ENCODE data around the gene FUT2. TPM values are rescaled to one million over a fixed set of nuclear protein-coding genes. Genes with fewer than 3 reads are reported as not detected.
"Not testable (repeated sequence)": the region's sequence is repeated elsewhere in the genome, so short reads cannot be mapped to it uniquely, and the experiment has no call there.

The FUT2 gene
- total RNA-seq (not detected), polyA plus RNA-seq (0.09 TPM)
- long read RNA-seq, donor 1, result 0 reads
- long read RNA-seq, donor 2, result 0 reads
- long read RNA-seq, donor 3, result 0 reads
- long read RNA-seq, donor 4, result 0 reads

DNA sequence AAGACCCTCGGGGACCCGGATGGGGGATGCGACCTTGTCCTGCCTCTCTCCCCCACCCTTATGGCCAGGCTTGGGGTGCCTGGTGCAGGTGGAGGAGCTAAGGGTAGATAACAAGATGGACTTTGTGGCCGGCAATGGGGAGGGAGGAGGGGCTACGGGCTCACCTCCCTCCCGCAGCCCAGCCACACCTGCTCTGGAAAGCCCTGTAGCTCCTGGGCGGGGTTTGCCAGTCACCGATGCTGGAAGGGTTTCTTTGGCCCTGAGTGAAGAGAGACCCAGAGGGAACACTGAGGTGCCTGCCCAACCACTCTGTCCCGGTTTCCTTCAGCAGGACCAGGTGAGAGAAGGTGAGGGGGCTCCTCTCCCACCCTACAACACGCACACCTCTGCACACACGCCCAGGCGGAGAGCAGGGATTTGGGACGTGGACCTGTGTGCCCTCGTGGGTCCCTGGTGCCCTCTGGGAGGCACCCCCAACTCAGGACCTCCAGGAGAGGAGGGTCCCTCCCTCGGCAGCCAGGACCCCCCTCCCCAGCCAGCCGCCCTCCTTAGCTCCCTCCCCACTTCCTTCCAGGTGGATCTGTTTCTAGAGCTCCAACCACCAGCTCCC is at the start of gene FUT2:
TSS of gene FUT2 (plus strand) at position 229 of the 610 bp plus-strand sequence. CDS start 6,986 bp downstream, outside the sequence.
- 41% methylated on average over 16 of the region's 16 CpGs for WGBS
- peak; percentile 10 to 43 for ATAC-seq
- peak within 1 kb of the TSS; percentile 32 for H3K4me3 ChIP-seq (ENCODE audit: low read length)
- H3K27ac ChIP-seq (ENCODE audit: low read length), result peak within 1 kb of the TSS; percentile 2
- H3K27me3 ChIP-seq (ENCODE audit: control insufficient read depth, insufficient read depth), result no peaks in the 10 kb centered on the region
- no peaks in the 10 kb centered on the region for H3K4me1 ChIP-seq (ENCODE audit: control insufficient read depth, insufficient read depth, low read length)
- no peak for DNase-seq
- intact Hi-C loops (cut with DNase I), result no loop called here
- H3K9me3 ChIP-seq (ENCODE audit: control insufficient read depth, low read length), result no peaks in the 10 kb centered on the region

DNA sequence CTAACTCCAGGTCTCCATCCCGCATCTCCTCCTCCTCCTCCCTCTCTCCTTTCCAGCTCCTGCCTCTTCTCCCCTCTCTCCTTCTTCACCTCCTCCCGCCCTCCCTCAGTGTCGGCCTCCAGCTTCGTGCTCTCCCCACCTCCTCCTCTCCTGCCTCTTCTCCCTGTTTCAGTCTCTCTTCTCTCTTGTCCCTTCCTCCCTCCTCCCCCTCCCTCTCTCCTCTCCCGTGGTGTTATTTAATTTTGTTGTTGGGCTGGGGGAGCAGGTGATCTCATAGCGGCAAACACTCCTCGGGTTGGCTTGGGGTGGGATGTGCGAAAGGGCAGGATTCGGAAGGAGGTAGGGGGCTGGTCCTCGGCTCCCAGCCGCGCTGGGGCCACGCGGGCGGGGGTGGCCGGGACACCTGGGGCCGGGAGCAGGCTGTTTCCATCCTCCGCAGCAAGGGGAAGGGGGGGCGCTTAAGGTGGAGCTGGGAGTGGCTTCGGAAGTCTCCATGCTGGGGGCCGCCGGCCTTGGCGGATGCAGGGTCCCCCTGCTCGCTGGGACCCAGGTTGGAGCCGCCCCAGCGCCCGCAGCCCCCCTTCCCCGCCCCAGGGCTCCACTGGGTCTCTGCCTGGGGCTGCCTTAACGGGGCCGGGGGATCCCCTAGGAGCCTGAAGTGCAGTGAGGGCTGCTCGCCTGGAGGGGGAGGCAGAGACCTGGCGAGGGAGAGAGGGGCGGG is 49.6 kb upstream of the FUT2 start, which contains the start of gene CA11:
TSS of gene CA11 (minus strand) at position 187 of the 721 bp plus-strand sequence. CDS start 555 bp downstream, outside the sequence.
- ATAC-seq (peak; percentile 92 to 93), DNase-seq (peak; percentile 89 to 96 (median 96))
- Histone ChIP-seq H3K4me3 (ENCODE audit: low read length) (peak within 1 kb of the TSS; percentile 63), H3K4me1 (ENCODE audit: control insufficient read depth, insufficient read depth, low read length) (no peaks in the 10 kb centered on the region), H3K27ac (ENCODE audit: low read length) (peak within 1 kb of the TSS; percentile 63), H3K9me3 (ENCODE audit: control insufficient read depth, low read length) (no peaks in the 10 kb centered on the region), H3K27me3 (ENCODE audit: control insufficient read depth, insufficient read depth) (no peaks in the 10 kb centered on the region)
- 1% methylated on average over 33 of the region's 33 CpGs for WGBS
- intact Hi-C loops (cut with DNase I), result loop anchor here in 3 of 4 donors (5.0 to 10.0 kb wide), 2 partner anchors 189 to 191 kb away; partner anchors contain the start of gene HSD17B14 (in 3 of the 3)

DNA sequence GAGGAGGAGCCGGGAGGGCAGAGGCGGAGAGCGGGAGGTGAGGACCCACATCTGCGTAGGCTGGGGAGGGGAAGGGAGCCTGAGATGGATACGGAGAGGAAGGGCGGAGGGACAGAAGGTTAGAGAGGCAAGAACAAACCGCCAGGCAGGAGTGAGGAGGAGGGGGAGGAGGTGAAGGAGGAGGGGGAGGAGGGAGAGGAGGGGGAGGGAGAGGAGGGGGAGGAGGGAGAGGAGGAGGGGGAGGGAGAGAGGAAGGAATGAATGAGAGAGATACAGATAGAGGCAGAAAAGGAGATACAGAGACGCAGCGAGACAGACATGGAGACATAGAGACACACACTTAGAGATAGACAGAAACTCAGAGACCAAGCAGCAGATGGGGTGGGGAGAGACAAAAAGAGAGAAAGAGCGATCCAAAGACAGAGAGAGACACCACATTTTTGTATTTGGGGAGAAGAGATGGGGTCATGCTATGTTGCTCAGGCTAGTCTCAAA is 49.0 kb upstream of the FUT2 start:
- peak overlapping the region; percentile 63 for H3K4me3 ChIP-seq (ENCODE audit: low read length)
- no peaks in the 10 kb centered on the region for H3K9me3 ChIP-seq (ENCODE audit: control insufficient read depth, low read length)
- WGBS, result 12% methylated on average over 8 of the region's 10 CpGs
- H3K27ac ChIP-seq (ENCODE audit: low read length), result no peak overlapping the region
- H3K4me1 ChIP-seq (ENCODE audit: control insufficient read depth, insufficient read depth, low read length), result no peaks in the 10 kb centered on the region
- intact Hi-C loops (cut with DNase I), result loop anchor here in 3 of 4 donors (5.0 to 10.0 kb wide), 2 partner anchors 188 to 191 kb away; partner anchors contain the start of gene HSD17B14 (in 3 of the 3)
- no peak for ATAC-seq
- DNase-seq, result no peak
- no peaks in the 10 kb centered on the region for H3K27me3 ChIP-seq (ENCODE audit: control insufficient read depth, insufficient read depth)

GRCh38 chr19:48648134-48648533 is 47.6 kb upstream of the FUT2 start:
- WGBS, result 62% methylated on average over 2 of the region's 2 CpGs
- intact Hi-C loops (cut with DNase I), result loop anchor here in 3 of 4 donors (5.0 to 10.0 kb wide), 2 partner anchors 187 to 189 kb away; partner anchors contain the start of gene HSD17B14 (in 3 of the 3)

DNA sequence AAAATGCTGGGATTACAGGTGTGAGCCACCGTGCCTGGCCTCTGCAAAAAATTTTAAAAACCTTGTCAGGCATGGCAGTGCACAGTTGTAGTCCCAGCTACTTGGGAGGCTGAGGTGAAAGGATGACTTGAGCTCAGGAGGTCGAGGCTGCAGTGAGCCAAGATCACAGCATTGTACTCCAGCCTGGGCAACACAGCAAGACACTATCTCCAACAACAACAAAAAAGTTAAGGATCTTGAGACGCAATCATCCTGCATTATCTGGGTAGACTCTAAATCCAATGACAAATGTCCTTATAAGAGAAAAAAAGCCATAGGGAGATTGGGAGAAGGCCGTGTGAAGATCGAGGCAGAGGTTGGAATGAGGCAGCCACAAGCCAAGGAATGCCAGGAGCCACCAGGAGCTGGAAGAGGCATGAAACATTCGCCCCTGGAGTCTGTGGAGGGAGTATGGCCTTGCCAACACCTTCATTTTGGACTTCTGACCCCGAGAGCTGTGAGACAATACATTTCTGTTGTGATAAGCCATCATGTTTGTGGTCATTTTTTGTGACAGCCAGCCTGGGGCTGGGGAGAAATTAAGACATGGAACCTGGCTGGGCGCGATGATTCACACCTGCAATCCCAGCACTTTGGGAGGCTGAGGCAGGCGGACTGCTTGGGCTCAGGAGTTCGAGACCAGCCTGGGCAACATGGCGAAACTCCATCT is 44.6 kb upstream of the FUT2 start:
- no peak for DNase-seq
- ATAC-seq, result no peak
- H3K4me3 ChIP-seq (ENCODE audit: low read length), result no peak overlapping the region
- H3K9me3 ChIP-seq (ENCODE audit: control insufficient read depth, low read length), result no peaks in the 10 kb centered on the region
- no peaks in the 10 kb centered on the region for H3K27me3 ChIP-seq (ENCODE audit: control insufficient read depth, insufficient read depth)
- intact Hi-C loops (cut with DNase I), result no loop called here
- no peaks in the 10 kb centered on the region for H3K4me1 ChIP-seq (ENCODE audit: control insufficient read depth, insufficient read depth, low read length)
- WGBS, result 90% methylated on average over 12 of the region's 12 CpGs
- H3K27ac ChIP-seq (ENCODE audit: low read length), result no peak overlapping the region

More at GRCh38 chr19:48648134-48648533, 47.6 kb upstream of the FUT2 start:
- Histone ChIP-seq H3K27me3 (ENCODE audit: control insufficient read depth, insufficient read depth) (no peaks in the 10 kb centered on the region), H3K27ac (ENCODE audit: low read length) (no peak overlapping the region), H3K4me1 (ENCODE audit: control insufficient read depth, insufficient read depth, low read length) (no peaks in the 10 kb centered on the region), H3K4me3 (ENCODE audit: low read length) (no peak overlapping the region), H3K9me3 (ENCODE audit: control insufficient read depth, low read length) (no peaks in the 10 kb centered on the region)
- ATAC-seq (no peak), DNase-seq (no peak)

GRCh38 chr19:48651683-48652048 is 44.1 kb upstream of the FUT2 start:
- DNase-seq (no peak), ATAC-seq (peak in 1 of 2 donors; percentile 24)
- H3K9me3 ChIP-seq (ENCODE audit: control insufficient read depth, low read length), result no peaks in the 10 kb centered on the region
- no peak overlapping the region for H3K4me3 ChIP-seq (ENCODE audit: low read length)
- no peak overlapping the region for H3K27ac ChIP-seq (ENCODE audit: low read length)
- no peaks in the 10 kb centered on the region for H3K27me3 ChIP-seq (ENCODE audit: control insufficient read depth, insufficient read depth)
- H3K4me1 ChIP-seq (ENCODE audit: control insufficient read depth, insufficient read depth, low read length), result no peaks in the 10 kb centered on the region
- intact Hi-C loops (cut with DNase I), result no loop called here
- WGBS, result 92% methylated on average over 5 of the region's 5 CpGs

GRCh38 chr19:48654299-48655059 is 41.3 kb upstream of the FUT2 start:
- 41% methylated on average over 11 of the region's 11 CpGs for WGBS
- Histone ChIP-seq H3K27me3 (ENCODE audit: control insufficient read depth, insufficient read depth) (no peaks in the 10 kb centered on the region), H3K4me3 (ENCODE audit: low read length) (no peak overlapping the region), H3K9me3 (ENCODE audit: control insufficient read depth, low read length) (no peaks in the 10 kb centered on the region), H3K4me1 (ENCODE audit: control insufficient read depth, insufficient read depth, low read length) (no peaks in the 10 kb centered on the region), H3K27ac (ENCODE audit: low read length) (no peak overlapping the region)
- DNase-seq (no peak), ATAC-seq (no peak)
- intact Hi-C loops (cut with DNase I), result no loop called here

- no peaks in the 10 kb centered on the region for H3K27me3 ChIP-seq (ENCODE audit: control insufficient read depth, insufficient read depth)
- H3K4me1 ChIP-seq (ENCODE audit: control insufficient read depth, insufficient read depth, low read length), result peaks cover 2% of the 10 kb centered on the region
- WGBS, result 47% methylated on average over 16 of the region's 16 CpGs
- ATAC-seq, result no peak
- no peak overlapping the region for H3K4me3 ChIP-seq (ENCODE audit: low read length)
- no peak overlapping the region for H3K27ac ChIP-seq (ENCODE audit: low read length)
- no peaks in the 10 kb centered on the region for H3K9me3 ChIP-seq (ENCODE audit: control insufficient read depth, low read length)
- no peak for DNase-seq
- intact Hi-C loops (cut with DNase I), result no loop called here
These were observed 38.8 kb upstream of the FUT2 start for GRCh38 chr19:48656840-48657474.

- 96% methylated on average over 5 of the region's 5 CpGs for WGBS
- H3K27ac ChIP-seq (ENCODE audit: low read length); H3K9me3 ChIP-seq (ENCODE audit: control insufficient read depth, low read length); H3K4me3 ChIP-seq (ENCODE audit: low read length); intact Hi-C loops (cut with DNase I); H3K27me3 ChIP-seq (ENCODE audit: control insufficient read depth, insufficient read depth); H3K4me1 ChIP-seq (ENCODE audit: control insufficient read depth, insufficient read depth, low read length); DNase-seq; ATAC-seq: not testable (repeated sequence)
These were observed 37.9 kb upstream of the FUT2 start for GRCh38 chr19:48657828-48658227.

- H3K4me1 ChIP-seq (ENCODE audit: control insufficient read depth, insufficient read depth, low read length), result peaks cover 2% of the 10 kb centered on the region
- intact Hi-C loops (cut with DNase I), result no loop called here
- H3K4me3 ChIP-seq (ENCODE audit: low read length), result no peak overlapping the region
- no peaks in the 10 kb centered on the region for H3K9me3 ChIP-seq (ENCODE audit: control insufficient read depth, low read length)
- ATAC-seq, result no peak
- 93% methylated on average over 6 of the region's 6 CpGs for WGBS
- no peaks in the 10 kb centered on the region for H3K27me3 ChIP-seq (ENCODE audit: control insufficient read depth, insufficient read depth)
- no peak overlapping the region for H3K27ac ChIP-seq (ENCODE audit: low read length)
- peak in 1 of 3 donors; percentile 6 for DNase-seq
These were observed 37.3 kb upstream of the FUT2 start for GRCh38 chr19:48658483-48658882.

Measured in right cardiac atrium (tissue), 5 donors.